AG09319 (cell line): ENCODE measurements around the gene RESP18.
A peak's percentile ranks its signal among the peaks of the same experiment; 100 is the strongest.

Experiments
- DNase-seq: peaks from one replicate; pipeline ENCODE4 v3.0.0-alpha.2; 2010; ENCODE audit warnings: low read depth; ENCODE audit errors: extremely low read depth
- CTCF ChIP-seq: IDR thresholded peaks from 2 replicates; pipeline ENCODE4 v1.5.1; 2011; ENCODE audit warnings: low read depth, mild to moderate bottlenecking, inconsistent platforms, low read length, moderate library complexity

Gene RESP18

GRCh38 chr2:219279916-219280516, 52.5 kb downstream of the RESP18 start:
- DNase-seq, result no peak
- TF ChIP-seq CTCF, result 0 out of 2 replicates have a peak, but pooled peaks have one; percentile 0

GRCh38 chr2:219279151-219279915, 53.2 kb downstream of the RESP18 start, which contains the start of gene DNAJB2:
Gene DNAJB2, plus strand, starts transcription at chr2:219279366. Its CDS starts 468 bp downstream, at chr2:219279834.
- DNase-seq, result peak; percentile 98
- TF ChIP-seq CTCF, result 0 out of 2 replicates have a peak, but pooled peaks have one; percentile 1

DNA sequence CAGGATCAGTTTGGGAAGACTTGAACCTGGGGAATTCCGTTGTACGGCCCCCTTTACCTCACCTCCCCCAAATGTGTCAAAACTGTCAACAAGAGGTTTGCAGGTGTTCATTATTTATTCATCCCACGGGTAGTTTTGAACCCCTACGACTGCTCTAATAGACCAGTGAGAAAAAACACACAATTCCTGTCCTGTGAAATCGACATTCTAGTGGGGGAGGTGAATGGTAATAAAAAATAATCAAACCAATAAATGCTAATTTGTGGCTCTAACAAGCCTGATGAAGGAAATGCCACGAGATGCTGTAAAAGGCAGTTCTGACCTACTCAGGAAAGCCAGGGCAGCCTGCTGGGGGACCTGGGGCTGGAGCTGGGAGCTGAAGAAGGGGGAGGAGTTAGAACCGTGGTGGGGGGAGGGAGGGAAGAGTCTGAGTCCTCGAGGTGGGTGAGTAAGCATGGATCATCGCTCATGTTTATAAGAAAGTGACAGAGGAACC, 53.8 kb downstream of the RESP18 start:
- TF ChIP-seq CTCF, result no peak
- DNase-seq, result no peak

DNA sequence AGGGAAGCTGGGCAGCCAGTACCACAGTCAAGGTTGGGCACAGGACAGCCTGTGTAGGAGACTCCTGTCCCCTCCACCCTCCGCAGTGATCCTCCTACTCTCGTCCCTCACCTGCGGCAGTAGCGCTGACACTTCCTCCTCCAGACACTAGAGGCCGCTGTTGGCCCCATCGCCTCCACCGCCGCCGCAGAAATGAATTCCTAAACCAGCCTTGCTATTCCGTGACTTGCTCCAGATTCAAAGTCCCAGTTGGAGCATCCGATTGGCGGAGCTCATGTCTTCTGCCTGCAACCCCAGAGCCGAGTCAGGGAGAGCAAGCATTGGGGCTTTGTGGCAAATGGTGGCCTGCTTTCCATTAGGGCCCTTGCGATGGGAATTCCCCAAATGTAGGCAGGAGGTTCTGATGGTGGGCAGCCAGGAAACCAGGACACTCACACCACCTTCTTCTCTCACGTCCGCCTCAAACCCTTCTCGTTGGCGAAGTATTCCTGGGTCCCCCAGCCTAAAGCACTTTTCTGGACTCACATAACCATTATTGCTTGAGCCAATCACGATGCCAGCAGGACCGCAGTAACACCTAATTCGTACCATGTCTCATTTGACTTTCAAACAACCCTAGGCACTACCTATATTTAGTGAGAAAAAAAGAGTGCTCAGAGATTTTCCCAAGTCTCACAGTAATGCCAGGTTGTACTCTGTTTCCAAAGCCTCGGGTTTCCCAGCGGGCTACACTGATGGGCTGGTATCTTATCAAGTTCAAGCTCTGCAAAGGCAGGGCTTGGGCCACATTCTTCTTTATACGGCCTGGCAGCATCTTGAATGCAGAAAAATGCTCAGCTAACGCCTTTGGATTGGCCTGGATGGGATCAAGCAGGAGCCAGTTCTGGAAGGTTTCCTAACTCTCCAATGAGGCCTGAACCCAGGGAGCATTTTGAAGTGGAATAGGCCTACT, 54.6 kb downstream of the RESP18 start:
- DNase-seq, result peak; percentile 44
- TF ChIP-seq CTCF, result peak; percentile 98
